Measurements from ENCODE around the gene GRID1.

GRID1 gene

DNA sequence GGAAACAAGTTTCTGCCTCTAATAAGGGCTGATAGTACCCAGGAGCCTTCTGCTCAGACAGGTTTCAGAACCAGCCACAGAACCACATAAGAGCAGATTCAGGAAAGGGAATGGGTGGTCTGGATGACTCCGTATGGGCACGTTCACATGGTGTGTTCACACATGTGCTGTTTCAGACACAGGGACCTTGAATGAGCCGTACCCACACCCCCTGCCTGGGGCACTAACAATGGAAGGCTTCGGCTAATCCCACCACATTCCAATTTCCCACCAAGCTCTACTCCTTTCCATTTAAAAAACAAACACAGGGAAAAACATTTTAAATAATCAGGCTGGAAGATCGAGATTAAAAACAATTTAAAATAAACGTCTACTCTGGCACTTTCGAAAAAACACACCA lies 217.3 kb downstream of the GRID1 start:
- no peak for DNase-seq (ENCODE audit: low read depth, low spot score)

DNA sequence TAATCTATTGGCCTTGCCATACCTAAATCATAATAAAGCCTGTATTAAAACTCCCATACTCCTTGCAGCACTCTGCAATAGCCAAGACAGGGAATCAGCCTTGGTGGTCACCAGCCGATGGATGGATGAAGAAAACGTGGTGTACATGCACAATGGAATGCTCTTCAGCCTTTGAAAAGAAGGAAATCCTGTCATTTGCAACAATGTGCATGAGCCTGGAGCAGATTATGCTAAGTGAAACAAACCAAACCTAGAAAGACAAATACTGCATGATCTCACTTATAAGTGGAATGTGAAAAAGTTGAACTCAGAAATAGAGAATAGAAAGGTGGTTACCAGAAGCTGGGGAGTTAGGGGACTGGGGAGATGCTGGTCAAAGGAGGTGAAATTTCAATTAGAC lies 218.5 kb downstream of the GRID1 start:
- DNase-seq (ENCODE audit: low read depth, low spot score): no peak

DNA sequence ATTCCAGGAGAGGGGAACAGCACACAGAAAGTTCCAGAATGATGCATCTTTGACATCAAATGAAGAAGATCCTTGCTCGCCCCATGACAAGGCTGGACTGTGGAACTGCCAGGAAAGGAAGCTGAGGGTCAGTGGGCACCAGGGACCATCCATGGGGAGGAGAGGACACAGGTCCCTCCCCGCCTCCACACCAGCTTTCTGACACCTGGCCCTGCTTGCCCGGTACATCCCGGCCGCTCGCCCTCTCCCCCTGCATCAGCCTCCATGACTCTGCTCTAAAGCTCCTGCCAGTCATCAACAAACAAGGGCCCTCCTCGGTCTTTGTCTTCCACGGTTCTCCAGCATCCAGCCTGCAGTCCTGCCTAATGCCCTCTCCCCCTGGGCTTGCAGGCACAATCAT lies 222.3 kb downstream of the GRID1 start:
- no peak for DNase-seq (ENCODE audit: low read depth, low spot score)

DNA sequence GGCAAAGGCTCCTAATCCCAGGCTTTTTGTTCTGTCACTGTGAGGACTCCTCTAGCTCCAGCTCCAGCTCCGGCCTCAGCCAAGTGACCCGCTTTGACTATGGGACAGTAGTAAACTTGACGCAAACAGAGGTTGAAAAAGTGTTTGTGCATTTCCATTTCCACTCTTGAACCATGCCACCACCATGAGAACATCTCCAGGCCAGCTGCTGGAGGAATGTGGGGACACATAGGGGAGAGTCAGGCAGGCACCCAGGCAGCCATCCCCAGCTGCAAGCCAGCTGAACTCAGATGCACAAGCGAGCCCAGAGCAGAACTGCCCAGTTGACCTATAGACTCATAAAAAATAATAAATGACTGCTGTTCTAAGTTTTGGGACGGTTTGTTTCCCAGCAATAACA lies 224.7 kb downstream of the GRID1 start:
- no peak for DNase-seq (ENCODE audit: low read depth, low spot score)

DNA sequence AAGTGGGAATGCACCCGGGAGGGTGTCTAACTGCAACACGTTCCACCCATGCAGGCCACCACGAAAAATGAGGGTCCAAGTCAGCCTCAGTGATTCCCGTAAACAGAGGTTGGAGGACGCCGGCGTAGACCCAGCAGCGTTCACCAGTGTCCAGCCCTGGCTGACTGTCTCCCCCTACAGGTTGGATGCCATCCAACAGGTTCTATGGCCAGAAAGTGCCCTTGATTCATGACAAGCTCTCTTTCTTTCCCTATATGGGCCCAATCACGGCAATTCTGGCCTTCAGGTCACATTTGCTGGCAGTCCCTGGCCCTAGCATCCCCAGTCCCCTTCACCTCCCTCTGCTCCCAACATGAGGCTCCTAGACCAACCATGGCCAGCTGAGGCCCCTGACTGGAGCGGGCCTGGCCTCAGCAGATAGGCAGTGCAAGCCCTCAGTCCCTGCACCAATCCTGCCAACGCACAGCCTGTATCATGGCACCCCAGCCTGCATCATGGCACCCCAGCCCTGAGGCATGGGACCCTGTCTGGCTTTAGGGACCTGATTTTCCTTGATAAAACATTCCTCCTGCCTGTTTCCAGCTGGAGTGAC lies 227.4 kb downstream of the GRID1 start:
- no peak for DNase-seq (ENCODE audit: low read depth, low spot score)

GRCh38 chr10:86138551-86139065 lies 228.0 kb downstream of the GRID1 start:
- no peak for DNase-seq (ENCODE audit: low read depth, low spot score)

DNA sequence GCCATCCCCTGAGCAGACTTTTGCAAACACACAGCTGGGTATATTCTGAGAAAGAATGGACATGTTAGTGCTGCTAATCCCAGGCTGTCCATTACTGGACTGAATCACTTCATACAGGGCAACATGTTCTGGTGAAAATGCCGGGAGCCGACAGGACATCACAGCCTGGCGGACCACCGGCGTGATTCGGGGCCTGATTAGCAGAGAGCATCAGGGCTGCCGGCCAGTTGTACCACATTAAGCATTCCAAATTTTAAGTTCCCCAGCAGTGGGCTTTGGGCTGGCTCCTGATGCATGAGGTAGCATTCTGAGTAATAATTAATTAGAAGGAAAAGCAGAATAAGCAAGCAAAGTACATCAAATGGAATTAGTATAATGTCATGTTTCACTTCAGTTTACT lies 229.0 kb downstream of the GRID1 start:
- DNase-seq (ENCODE audit: low read depth, low spot score): no peak

DNA sequence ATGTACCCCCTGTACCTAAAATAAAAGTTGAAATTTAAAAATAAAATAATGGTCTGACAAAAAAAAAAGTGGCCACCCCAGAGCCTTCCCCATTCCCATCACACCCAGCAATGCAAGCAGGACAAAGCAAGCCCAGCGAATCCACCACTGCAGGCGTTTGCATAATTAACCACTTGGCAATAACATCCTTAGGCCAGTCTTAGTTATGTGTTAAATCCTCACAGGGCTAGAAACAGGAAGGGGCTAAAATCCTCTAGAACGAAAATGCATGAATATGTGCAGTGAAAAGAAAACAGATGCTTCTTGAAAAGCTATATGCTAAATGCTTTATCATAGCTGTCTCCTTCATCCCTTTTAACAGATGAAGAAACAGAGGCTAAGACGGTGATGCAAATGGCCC lies 229.7 kb downstream of the GRID1 start:
- DNase-seq (ENCODE audit: low read depth, low spot score): no peak

DNA sequence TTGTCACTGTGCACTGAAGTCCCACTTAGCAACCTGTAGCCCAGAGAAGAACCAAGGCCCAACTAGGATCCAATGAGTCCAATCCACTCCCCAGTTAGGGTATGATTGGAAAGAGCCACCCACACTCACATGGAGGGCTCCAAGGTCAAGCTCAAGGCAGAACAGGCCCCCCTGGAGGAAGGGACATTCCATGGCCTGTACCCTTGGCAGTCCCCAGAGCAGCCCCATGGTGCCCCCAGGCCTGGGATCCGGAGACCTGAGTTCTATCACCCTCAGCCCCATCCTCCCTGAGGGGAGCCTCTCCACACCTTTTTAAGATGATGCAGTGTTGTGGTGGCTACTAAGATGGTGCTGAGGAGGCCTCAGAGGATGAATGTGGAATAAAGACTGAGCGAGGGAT lies 231.4 kb downstream of the GRID1 start:
- DNase-seq (ENCODE audit: low read depth, low spot score): no peak

- no peak for DNase-seq (ENCODE audit: low read depth, low spot score)
Measured at GRCh38 chr10:86130737-86131475, 235.7 kb downstream of the GRID1 start.

DNA sequence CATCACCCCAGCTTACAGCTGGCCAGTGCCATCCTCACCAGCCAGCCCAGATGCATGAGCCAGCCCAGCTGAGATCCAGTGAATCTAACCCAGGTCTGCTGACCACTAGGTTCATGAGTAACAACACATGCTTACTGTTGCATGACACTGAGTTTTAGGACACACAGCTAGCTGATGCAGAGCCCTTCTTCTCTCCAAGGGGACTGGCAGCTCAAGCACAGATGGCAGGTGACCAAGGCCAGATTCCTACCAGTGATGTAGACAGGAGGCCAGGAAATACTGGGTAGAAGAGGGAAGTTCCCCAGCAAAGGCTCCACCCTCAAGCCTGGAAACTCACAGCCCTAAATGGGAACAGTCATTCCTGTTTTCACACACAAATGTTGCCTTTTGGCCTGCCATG lies 236.6 kb downstream of the GRID1 start:
- no peak for DNase-seq (ENCODE audit: low read depth, low spot score)

GRCh38 chr10:86128360-86128759 lies 238.2 kb downstream of the GRID1 start:
- no peak for DNase-seq (ENCODE audit: low read depth, low spot score)

DNA sequence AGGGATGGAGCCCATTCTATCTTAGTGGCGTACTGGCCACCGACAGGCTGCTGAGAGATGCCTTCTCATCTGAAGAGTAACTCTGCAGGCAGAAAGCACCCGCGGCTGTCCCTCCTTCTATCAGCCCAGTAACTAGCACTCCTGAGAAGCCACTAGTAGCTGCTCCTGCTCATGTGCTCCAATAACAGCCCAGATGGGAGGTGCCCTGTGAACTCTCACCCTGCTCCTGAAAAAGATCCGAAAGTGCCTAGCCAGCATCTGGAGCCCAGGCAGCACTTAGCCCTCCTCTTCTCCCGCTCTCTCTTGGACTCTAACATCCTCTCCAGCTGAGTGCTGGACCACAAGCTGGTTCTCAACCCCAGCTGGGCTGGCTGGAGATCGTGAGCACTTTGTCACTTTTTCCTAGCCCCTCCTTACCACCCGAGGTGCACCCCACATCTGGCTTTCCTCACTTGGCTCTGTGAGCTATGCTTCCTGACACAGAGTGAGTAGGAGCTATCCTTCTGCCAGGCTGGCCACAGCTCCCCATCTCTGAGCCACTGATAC lies 239.2 kb downstream of the GRID1 start:
- DNase-seq (ENCODE audit: low read depth, low spot score): no peak

- DNase-seq (ENCODE audit: low read depth, low spot score): no peak
Measured at GRCh38 chr10:86124734-86125133, 241.9 kb downstream of the GRID1 start.

DNA sequence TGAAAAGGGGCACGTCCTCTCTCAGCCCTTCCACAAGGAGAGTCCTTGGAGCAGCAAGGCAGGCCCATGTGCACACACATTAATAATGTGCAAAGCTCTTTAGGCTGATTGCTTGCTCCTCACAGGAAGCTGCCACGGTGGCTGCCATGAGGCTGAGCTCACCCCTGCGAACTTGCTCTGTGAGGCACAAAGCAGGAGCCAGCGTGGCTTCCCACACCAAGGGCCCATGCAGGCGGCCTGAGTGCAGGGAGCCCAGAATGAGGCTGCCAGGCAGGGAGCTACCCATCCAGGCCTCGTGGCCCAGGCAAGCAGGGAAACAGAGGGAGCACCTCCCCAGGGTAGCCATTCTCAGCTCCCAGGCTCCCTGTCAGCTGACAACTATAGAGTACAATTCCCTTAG lies 242.9 kb downstream of the GRID1 start:
- DNase-seq (ENCODE audit: low read depth, low spot score): no peak

- no peak for DNase-seq (ENCODE audit: low read depth, low spot score)
Measured at GRCh38 chr10:86123304-86123703, 243.3 kb downstream of the GRID1 start.

- no peak for DNase-seq (ENCODE audit: low read depth, low spot score)
Measured at GRCh38 chr10:86122646-86123045, 243.9 kb downstream of the GRID1 start.

- DNase-seq (ENCODE audit: low read depth, low spot score): no peak
Measured at GRCh38 chr10:86121200-86121599, 245.4 kb downstream of the GRID1 start.

DNA sequence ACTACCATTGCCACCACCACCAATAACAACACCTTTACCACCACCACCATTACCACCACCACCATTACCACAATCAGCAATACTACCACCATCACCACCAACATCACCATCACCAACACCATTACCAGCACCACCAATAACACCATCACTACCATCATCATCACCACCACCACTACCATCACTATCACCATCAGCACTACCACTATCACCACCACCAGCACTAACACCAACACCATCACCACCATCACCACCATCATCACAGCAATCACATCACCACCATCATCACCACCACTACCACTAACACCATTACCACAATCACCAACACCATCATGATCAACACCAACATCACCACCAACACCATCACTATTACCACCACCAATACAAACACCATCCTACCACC lies 249.5 kb downstream of the GRID1 start:
- DNase-seq (ENCODE audit: low read depth, low spot score): no peak

DNA sequence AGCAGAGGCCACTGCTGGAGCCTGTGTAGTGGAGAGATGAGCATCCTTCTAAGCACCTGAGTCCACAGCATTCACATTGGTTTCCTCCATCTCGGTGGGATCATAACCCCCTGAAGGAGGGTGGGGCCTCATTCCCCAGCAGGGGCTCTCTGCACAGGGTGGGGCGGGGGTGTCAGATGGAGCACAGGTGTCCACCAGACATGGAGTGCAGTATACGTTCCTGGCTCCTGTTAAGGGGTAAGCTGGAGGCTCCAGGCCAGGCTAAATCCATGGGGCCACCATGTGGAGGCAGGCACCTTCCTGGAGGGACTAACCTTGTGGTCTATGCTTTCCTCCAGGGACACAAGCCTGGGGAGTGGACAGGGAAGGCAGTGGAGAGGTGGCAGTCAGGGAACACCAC lies 252.6 kb downstream of the GRID1 start:
- no peak for DNase-seq (ENCODE audit: low read depth, low spot score)

DNA sequence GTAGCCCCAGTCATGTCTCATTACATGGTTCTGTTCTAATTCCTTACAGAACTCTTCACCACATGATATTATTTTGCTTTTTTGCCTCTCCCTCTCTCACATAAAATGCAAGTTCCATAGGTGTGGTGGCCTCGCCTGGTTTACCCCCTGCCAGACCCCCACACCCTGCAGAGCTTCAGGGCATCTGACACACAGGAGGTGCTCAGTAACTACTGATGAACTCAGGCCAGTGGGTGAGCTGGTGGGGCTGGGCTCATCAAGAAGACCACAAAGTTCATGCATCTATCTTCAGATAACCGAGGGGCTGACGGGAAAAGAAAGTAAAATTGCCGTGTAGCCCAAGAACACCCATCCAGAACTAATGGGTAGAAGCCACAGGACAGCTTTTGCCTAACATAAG lies 253.1 kb downstream of the GRID1 start:
- no peak for DNase-seq (ENCODE audit: low read depth, low spot score)

GRCh38 chr10:86113044-86113443 lies 253.6 kb downstream of the GRID1 start:
- DNase-seq (ENCODE audit: low read depth, low spot score): no peak

DNA sequence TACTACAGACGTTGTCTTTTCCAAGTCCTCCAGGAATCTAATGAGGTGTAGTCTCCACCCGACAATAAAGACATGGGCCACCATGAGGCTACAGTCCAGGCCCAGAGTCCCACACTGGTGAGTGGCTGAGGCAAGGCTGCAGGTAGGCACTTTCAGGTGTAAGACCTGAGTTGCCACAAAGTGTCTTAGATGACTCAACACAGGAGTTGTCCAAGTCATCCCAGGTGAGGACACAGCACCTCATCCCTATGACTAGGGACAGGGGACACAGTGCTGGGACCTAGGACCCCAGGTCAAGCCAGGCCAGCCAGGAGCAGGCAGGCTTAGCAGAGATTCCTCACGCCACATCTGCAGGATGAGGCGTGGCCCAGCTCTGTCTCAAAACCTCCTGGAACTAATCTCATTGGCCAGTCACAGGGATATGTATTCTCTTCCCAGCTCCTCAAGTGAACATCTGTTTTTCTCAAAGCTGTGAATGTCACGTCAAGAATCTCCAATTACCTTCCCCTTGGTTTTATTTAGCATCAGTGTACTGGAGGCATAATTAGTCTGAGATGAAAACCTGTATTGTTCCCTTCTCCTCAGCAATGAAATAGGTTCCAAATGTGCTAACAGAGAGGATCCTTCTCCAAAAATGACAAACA lies 254.6 kb downstream of the GRID1 start:
- DNase-seq (ENCODE audit: low read depth, low spot score): no peak

Measured in astrocyte of the hippocampus (primary cell).